GM10248 (cell line): ENCODE measurements around the gene CKS2.

Experiments
- CTCF ChIA-PET: fragments of 300-600 bp; sonication (Branson Sonifier 250); formaldehyde crosslinking; extraction: SDS; loops from one replicate; lab custom pipeline; 2021; ENCODE audit warnings: antibody characterized with exemption; lab: Yijun Ruan, JAX
- POLR2A ChIA-PET: fragments of 350-650 bp; sonication (Branson Sonifier 250); formaldehyde crosslinking; extraction: SDS; loops from one replicate; lab custom pipeline; 2020; ENCODE audit warnings: antibody characterized with exemption; lab: Yijun Ruan, JAX
- DNase-seq: peaks from one replicate; pipeline ENCODE4 v3.0.0; 2012; ENCODE audit errors: extremely low spot score
- TF ChIP-seq, protein P1 (sequence below): IDR thresholded peaks from 2 replicates; pipeline ENCODE4 v1.5.1; 2012; ENCODE audit warnings: mild to moderate bottlenecking, low read depth; ENCODE audit errors: extremely low read depth, missing control alignments, control extremely low read depth

Gene CKS2

DNA sequence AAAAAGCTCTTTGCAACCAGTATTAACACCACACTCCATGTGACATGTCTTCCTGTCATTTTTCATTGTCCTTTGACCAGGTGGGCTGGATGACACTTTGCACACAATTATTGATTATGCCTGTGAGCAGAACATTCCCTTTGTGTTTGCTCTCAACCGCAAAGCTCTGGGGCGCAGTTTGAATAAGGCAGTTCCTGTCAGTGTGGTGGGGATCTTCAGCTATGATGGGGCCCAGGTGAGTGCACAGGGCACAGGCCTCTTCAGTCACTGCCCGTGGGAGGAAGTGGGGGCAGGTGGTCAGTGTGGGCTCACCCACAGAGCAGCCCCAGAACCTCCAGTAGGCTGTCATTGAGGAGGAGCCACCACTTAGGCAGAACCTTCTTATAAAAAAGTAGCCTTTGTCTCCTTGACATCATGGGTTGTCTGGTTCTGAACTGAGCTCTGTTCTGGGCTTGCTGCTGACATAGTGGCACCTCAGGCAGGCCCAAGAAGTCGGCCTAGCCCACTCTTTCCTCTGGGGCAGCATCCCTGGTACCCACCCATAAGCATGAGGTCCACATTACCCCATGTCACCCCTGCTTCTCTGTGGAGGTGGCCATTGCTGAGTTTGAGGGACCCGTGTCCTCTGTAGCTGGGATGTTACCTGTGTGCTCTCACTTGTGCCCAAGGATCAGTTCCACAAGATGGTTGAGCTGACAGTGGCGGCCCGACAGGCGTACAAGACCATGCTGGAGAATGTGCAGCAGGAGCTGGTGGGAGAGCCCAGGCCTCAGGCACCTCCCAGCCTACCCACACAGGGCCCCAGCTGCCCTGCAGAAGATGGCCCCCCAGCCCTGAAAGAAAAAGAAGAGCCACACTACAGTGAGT is 46.6 kb downstream of the CKS2 start:
- DNase-seq: no peak
- TF ChIP-seq, protein P1, sequence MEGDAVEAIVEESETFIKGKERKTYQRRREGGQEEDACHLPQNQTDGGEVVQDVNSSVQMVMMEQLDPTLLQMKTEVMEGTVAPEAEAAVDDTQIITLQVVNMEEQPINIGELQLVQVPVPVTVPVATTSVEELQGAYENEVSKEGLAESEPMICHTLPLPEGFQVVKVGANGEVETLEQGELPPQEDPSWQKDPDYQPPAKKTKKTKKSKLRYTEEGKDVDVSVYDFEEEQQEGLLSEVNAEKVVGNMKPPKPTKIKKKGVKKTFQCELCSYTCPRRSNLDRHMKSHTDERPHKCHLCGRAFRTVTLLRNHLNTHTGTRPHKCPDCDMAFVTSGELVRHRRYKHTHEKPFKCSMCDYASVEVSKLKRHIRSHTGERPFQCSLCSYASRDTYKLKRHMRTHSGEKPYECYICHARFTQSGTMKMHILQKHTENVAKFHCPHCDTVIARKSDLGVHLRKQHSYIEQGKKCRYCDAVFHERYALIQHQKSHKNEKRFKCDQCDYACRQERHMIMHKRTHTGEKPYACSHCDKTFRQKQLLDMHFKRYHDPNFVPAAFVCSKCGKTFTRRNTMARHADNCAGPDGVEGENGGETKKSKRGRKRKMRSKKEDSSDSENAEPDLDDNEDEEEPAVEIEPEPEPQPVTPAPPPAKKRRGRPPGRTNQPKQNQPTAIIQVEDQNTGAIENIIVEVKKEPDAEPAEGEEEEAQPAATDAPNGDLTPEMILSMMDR: no peak
- CTCF ChIA-PET: interaction anchor here (1.3 to 3.4 kb wide), 3 partner anchors 10 to 192 kb away, joined by 3 to 22 read pairs (median 3); no protein-coding TSS in a partner anchor
- POLR2A ChIA-PET: no interaction called here

DNA sequence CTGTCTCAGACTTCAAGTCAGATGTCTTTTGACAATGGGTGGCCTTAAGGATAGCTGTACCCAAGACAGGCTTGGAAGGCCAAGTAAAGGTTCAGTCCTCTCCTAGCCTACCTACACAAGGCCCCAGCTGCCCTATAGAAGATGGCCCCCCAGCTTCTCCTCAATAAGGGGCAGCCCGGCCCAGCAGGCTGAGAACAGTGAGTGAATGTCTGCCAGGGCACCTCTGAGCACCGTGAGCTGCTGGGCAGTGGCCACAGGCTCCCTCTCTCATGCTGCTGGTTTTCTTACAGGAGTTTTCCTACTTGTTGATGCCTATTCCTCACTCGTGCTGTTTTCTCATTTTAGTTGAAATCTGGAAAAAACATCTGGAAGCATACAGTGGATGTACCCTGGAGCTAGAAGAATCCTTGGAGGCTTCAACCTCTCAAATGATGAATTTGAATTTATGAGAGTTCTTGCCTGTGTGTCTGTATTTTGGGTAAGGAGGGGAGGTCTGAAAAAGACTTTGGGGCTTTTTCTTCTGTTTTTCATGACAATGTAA is 47.5 kb downstream of the CKS2 start:
- ChIA-PET CTCF (interaction anchor here (0.7 to 3.4 kb wide), 3 partner anchors 11 to 71 kb away, joined by 3 to 22 read pairs (median 3); no protein-coding TSS in a partner anchor), POLR2A (no interaction called here)
- DNase-seq: no peak
- TF ChIP-seq, protein P1: no peak

DNA sequence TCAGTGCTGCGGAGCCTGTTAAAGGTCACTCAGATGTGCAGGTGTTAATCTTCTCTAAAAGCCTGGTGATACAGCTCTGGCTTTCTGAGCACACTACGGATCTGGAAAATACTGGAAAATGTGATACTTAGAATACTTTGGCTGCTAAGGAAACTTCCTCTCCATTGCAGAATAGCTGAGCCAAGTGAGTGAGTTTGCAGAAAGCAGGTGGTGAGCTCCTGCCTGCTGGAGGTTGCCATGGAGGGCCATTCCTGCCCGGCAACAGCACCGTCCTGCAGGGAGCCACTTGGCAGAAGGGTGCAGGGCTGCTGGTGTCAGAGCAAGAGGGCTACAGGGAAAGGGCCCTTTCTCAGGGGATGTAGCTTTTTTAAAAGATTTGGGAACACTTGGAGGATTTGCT is 48.0 kb downstream of the CKS2 start:
- POLR2A ChIA-PET: no interaction called here
- DNase-seq: no peak
- TF ChIP-seq, protein P1: no peak
- CTCF ChIA-PET: interaction anchor here (0.7 to 3.4 kb wide), 2 partner anchors 12 to 16 kb away, joined by 3 to 22 read pairs; no protein-coding TSS in a partner anchor

DNA sequence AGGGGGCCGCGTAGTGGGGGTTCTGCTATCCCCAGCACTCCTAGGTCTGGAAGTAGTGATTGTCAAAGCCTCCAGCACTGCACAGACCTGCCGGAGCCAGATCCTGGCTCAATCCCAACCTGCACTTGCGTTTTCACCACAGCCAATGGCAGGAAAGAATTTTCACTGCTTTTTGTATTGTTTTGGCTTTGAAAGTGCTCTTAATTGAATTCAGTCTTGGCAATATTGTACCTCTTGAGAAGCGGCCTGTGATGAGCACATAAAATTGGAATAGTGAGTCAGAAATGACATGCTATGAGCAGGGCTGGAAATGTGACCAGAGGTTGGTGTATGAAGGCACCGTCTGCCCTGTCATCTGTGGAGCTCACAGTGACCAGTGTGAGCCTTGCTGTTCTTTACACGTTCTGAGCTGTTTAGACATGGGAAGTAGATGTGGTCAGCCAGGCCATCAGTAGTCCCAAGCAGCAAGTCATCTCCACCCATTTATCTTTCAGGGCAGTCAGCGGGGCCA is 48.8 kb downstream of the CKS2 start:
- DNase-seq: no peak
- ChIA-PET CTCF (interaction anchor here (1.9 to 3.4 kb wide), 3 partner anchors 12 to 189 kb away, joined by 10 to 22 read pairs (median 10); no protein-coding TSS in a partner anchor), POLR2A (no interaction called here)
- TF ChIP-seq, protein P1: no peak

DNA sequence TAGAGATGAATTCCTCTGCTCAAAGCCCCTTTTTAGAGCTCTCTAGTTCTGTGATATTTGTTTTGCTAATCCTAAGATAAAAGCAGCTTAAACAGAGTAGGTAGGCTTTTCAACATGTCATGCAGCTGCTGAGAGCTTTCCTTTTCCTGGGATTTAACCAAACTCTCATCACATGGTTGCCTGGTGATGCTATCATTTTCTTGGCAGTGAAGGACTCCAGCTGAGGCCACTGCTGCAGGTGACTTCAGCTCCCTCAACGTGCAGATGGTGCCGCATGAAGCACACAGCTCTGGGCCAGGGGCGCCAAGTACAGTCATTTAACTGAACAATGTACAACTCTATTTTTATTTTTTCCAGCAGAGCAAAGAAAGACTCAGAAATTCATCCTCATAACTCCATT is 49.5 kb downstream of the CKS2 start:
- TF ChIP-seq, protein P1: no peak
- POLR2A ChIA-PET: no interaction called here
- CTCF ChIA-PET: interaction anchor here (1.9 to 2.2 kb wide), 2 partner anchors 12 to 189 kb away, joined by 10 read pairs; no protein-coding TSS in a partner anchor
- no peak for DNase-seq

DNA sequence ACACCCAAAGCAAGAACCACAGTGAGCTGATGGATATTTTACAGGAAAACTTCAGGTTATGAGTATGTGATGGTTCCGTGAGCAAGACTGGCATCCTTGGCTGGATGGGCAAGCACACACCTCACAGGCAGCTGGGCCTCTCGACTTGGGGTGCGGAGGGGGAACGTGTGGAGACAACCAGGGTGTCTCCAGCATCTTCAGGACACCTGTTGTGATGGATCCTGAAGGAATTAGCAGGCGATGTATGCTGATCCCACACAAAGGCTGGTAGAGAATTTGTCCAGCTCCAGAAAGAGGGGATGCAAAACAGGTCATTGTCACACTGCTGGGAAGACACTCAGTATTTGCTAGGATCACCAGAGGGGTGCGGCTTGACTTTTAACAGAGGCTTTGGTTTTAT is 50.0 kb downstream of the CKS2 start:
- ChIA-PET CTCF (interaction anchor here (1.9 to 2.2 kb wide), 2 partner anchors 13 to 188 kb away, joined by 10 read pairs; no protein-coding TSS in a partner anchor), POLR2A (no interaction called here)
- DNase-seq: no peak
- TF ChIP-seq, protein P1: no peak
